D341Med (cell line): ENCODE results near the gene DAPK2.
"Not testable (repeated sequence)": the region's sequence is repeated elsewhere in the genome, so short reads cannot be mapped to it uniquely, and the experiment has no call there.

Experiments
- DNase-seq: peaks from one replicate; pipeline ENCODE4 v3.0.0; 2012; ENCODE audit warnings: low spot score

The DAPK2 gene

GRCh38 chr15:64053674-64054073, 7.4 kb upstream of the DAPK2 start:
- not testable (repeated sequence) for DNase-seq

GRCh38 chr15:64052925-64053491, 6.7 kb upstream of the DAPK2 start:
- no peak for DNase-seq

- no peak for DNase-seq
Observed at GRCh38 chr15:64051407-64052259, 5.3 kb upstream of the DAPK2 start.

- DNase-seq: no peak
Observed at GRCh38 chr15:64051093-64051402, 4.8 kb upstream of the DAPK2 start.

- no peak for DNase-seq
Observed at GRCh38 chr15:64050281-64051092, 4.2 kb upstream of the DAPK2 start.

GRCh38 chr15:64048781-64049460, 2.6 kb upstream of the DAPK2 start:
- DNase-seq: no peak

GRCh38 chr15:64045774-64046420, 388 bp downstream of the DAPK2 start:
- no peak for DNase-seq

DNA sequence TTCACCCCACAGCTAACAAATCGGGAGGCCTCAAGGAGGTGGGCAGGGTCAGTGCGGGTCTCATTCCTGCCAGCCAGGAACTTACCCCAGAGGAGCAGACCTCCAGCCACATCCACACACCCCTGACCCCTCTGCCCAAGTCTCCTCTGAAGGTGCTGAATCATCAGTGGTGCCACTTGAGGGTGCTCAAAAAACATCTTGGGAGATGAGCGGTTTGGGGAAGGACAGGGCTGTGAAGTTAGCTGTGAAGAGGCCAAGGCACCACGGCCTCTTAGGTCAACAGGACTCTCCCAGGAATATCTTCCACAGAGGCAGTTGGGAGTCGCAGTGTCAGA, 1.2 kb downstream of the DAPK2 start:
- DNase-seq: no peak

GRCh38 chr15:64044300-64045100, 1.8 kb downstream of the DAPK2 start:
- no peak for DNase-seq

GRCh38 chr15:64038878-64039610, 7.2 kb downstream of the DAPK2 start:
- DNase-seq: no peak

GRCh38 chr15:64037966-64038365, 8.3 kb downstream of the DAPK2 start:
- no peak for DNase-seq

- DNase-seq: no peak
Observed at GRCh38 chr15:64037116-64037515, 9.2 kb downstream of the DAPK2 start.

GRCh38 chr15:64035525-64035924, 10.8 kb downstream of the DAPK2 start:
- no peak for DNase-seq

- DNase-seq: no peak
Observed at GRCh38 chr15:64034519-64034918, 11.8 kb downstream of the DAPK2 start.

GRCh38 chr15:64032329-64032728, 14.0 kb downstream of the DAPK2 start:
- no peak for DNase-seq

DNA sequence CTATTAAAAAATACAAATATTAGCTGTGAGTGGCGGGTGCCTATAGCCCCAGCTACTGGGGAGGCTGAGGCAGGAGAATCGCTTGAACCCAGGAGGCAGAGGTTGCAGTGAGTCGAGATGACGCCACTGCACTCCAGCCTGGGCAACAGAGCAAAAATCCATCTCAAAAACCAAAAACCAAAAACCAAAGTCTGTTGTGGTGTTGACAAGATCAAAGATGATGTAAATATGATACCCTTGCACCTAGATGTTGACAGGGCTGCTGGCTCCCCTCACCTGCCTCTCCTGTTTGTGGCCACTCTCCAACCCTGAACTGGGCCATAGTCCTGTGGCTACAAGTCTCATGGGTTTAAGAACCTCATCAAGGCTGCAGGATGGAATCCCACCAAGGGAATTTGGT, 16.2 kb downstream of the DAPK2 start:
- DNase-seq: no peak

DNA sequence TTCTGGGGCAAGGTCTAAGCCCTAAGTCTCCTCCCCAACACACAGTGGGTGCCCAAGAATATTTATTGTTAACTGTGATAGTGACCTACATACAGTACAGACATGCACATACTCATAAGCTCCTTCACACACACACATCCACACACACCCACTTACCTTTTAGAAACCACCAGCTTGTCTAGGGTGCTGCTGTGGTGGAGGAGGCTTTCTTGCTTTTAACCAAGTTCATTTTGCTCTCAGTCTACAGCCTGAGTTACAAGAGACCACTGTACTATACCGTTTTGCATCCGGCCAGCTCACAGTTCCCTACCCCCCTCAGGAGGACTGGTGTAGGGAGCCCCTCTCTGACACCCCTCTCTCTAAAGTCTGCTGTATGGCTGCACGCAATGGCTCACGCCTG, 16.7 kb downstream of the DAPK2 start:
- no peak for DNase-seq

DNA sequence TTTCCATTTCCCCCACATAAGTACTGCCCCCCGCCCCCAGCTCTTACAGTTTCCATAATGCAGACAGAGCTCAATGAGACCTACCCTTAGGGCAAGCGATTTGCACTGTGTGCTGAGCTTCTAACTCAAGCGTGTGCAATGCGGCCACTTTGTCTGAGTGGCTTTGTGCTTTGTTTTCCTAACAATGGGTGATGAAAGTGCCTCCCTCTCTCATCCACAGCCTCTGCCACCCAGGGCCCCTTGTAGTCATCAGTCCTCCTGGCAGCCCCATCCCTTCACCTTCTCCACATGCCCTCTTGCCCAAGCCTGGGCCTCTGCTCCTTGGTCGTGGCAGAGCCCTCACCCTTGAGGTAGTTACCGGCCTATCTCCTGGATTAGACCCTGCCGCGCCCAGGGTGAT, 17.2 kb downstream of the DAPK2 start:
- DNase-seq: no peak

DNA sequence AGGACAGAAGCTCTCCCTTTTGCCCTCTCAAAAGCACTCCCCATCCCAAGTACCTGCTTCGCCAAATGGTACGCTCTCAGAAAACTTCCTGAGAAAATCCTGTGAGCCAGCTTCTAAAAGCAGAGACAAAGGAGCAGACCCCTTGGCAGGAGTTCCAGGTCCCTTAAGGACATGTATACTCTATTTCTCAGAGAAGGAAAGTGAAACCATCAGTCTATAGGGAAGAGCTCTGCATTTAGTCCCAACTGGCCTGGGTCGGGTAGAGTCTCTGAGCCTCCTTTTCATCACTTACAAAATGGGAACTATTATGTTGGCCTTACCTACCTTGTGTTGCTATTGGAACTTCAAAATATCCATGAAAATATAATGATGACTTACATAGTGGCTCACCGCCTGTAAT, 19.7 kb downstream of the DAPK2 start:
- DNase-seq: no peak

- DNase-seq: no peak
Observed at GRCh38 chr15:64024172-64025050, 21.9 kb downstream of the DAPK2 start.
